ENCODE data around the gene FAM241A.
"Not testable (repeated sequence)": the region's sequence is repeated elsewhere in the genome, so short reads cannot be mapped to it uniquely, and the experiment has no call there.

FAM241A gene

GRCh38 chr4:112172180-112172579 lies 26.9 kb downstream of the FAM241A start:
- no peak for DNase-seq (ENCODE audit: low spot score)
- TF ChIP-seq, protein P1, sequence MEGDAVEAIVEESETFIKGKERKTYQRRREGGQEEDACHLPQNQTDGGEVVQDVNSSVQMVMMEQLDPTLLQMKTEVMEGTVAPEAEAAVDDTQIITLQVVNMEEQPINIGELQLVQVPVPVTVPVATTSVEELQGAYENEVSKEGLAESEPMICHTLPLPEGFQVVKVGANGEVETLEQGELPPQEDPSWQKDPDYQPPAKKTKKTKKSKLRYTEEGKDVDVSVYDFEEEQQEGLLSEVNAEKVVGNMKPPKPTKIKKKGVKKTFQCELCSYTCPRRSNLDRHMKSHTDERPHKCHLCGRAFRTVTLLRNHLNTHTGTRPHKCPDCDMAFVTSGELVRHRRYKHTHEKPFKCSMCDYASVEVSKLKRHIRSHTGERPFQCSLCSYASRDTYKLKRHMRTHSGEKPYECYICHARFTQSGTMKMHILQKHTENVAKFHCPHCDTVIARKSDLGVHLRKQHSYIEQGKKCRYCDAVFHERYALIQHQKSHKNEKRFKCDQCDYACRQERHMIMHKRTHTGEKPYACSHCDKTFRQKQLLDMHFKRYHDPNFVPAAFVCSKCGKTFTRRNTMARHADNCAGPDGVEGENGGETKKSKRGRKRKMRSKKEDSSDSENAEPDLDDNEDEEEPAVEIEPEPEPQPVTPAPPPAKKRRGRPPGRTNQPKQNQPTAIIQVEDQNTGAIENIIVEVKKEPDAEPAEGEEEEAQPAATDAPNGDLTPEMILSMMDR (IDR thresholded peaks at IDR 0.05) = no peak
- Histone ChIP-seq H3K27ac (no peak overlapping the region), H3K4me3 (no peak overlapping the region)

- DNase-seq (ENCODE audit: low spot score) = no peak
- no peak overlapping the region for H3K27ac ChIP-seq
- TF ChIP-seq, protein P1 (IDR thresholded peaks at IDR 0.05) = no peak
Observed at GRCh38 chr4:112173593-112174558, 28.6 kb downstream of the FAM241A start.

DNA sequence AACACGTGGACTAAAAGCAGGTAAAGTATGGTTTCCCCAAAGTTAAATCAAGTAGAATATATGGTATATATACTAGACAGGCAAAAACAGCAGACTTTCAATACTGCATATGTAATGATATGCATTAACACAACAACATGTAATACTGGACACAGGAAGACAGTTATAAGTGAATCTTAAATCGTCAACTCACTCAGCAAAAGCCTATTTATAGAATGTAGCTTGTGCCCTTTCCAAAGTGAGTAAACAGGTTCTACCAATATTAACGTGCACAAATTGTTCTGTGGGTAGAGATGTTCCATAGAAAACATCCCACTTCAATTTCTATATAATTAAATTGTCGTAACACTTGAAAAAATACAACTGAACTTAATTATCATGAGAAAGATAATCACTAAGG lies 30.6 kb downstream of the FAM241A start:
- no peak overlapping the region for H3K27ac ChIP-seq

More at GRCh38 chr4:112173593-112174558, 28.6 kb downstream of the FAM241A start:
- H3K4me3 ChIP-seq = no peak overlapping the region

GRCh38 chr4:112176596-112176995 lies 31.3 kb downstream of the FAM241A start:
- Histone ChIP-seq H3K27ac (no peak overlapping the region), H3K4me3 (no peak overlapping the region)
- DNase-seq (ENCODE audit: low spot score) = no peak
- TF ChIP-seq, protein P1 (IDR thresholded peaks at IDR 0.05) = no peak

More for the DNA sequence above, 30.6 kb downstream of the FAM241A start:
- TF ChIP-seq, protein P1 (IDR thresholded peaks at IDR 0.05) = no peak
- DNase-seq (ENCODE audit: low spot score) = no peak
- no peak overlapping the region for H3K4me3 ChIP-seq

DNA sequence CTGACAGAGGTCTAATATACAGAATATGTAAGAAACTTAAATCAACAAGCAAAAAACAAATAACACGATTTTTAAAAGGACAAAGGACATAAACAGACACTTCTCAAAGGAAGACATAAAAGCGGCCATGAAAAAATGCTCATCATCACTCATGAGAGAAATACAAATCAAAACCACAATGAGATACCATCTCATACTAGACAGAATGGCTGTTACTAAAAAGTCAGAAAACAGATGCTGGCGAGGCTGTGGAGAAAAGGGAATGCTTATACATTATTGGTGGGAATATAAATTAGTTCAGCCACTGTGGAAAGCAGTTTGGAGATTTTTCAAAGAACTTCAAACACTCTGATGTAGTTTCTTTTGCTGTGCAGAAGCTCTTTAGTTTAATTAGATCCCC lies 33.5 kb downstream of the FAM241A start:
- not testable (repeated sequence) for DNase-seq (ENCODE audit: low spot score); H3K27ac ChIP-seq; H3K4me3 ChIP-seq

DNA sequence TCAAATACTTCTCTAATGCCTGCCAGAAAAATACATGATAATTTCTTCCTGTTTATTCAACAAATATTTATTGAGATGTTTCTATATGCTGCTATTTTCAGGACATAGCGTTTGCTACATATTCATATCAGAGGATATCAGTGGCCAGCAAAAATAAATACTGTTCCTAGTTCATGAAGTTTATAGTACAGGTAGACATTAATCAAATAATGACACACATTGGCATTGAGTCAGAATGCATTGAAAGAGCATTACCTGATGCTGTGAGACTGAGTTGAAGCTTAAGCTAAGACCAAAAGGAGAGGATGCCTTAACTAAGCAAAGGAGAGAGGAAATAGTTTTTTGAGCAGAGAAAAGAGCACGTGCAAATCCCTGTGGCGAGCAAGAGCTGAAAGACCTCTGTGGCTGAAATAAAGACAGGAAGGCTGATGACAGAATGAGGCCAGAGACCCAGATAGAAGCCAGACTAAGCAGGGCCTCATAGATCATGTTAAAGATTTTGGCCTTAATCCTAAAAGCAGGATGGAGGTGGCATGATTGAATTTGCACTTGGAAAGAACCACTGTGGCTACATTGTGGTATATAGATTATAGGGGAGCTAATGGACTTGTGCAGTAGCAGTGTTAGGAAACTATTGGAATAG lies 36.2 kb downstream of the FAM241A start:
- DNase-seq (ENCODE audit: low spot score) = no peak
- TF ChIP-seq, protein P1 (IDR thresholded peaks at IDR 0.05) = no peak
- no peak overlapping the region for H3K27ac ChIP-seq
- H3K4me3 ChIP-seq = no peak overlapping the region

- TF ChIP-seq, protein P1 (IDR thresholded peaks at IDR 0.05) = no peak
- DNase-seq (ENCODE audit: low spot score) = no peak
- H3K4me3 ChIP-seq = no peak overlapping the region
- no peak overlapping the region for H3K27ac ChIP-seq
Observed at GRCh38 chr4:112182604-112183003, 37.4 kb downstream of the FAM241A start.
